Neural cell (in vitro differentiated cells): ENCODE results near the gene ARFGAP3.

Experiments used
- EP300 ChIP-seq: fragments of 450-650 bp; conservative IDR thresholded peaks from 2 replicates; pipeline ENCODE4 v1.6.1; 2014; ENCODE audit warnings: antibody characterized with exemption, mild to moderate bottlenecking, moderate library complexity; ENCODE audit not compliant: poor library complexity, severe bottlenecking
- EZH2 ChIP-seq: fragments of 200-600, 300-800 bp; shearing (Covaris generic), sonication (generic); IDR thresholded peaks from 2 replicates; pipeline ENCODE4 v1.6.1; 2014; ENCODE audit warnings: antibody characterized with exemption, low read length, borderline replicate concordance, mild to moderate bottlenecking; ENCODE audit not compliant: insufficient read depth, poor library complexity, severe bottlenecking
- MXI1 ChIP-seq: fragments of 450-650 bp; conservative IDR thresholded peaks from 2 replicates; pipeline ENCODE4 v1.6.1; 2014; ENCODE audit warnings: antibody characterized with exemption, mild to moderate bottlenecking; ENCODE audit not compliant: poor library complexity, severe bottlenecking
- POLR2AphosphoS5 ChIP-seq: IDR thresholded peaks from 2 replicates; pipeline ENCODE4 v1.6.1; 2012
- RAD21 ChIP-seq: fragments of 450-650 bp; conservative IDR thresholded peaks from 2 replicates; pipeline ENCODE4 v1.6.1; 2014; ENCODE audit warnings: antibody characterized with exemption, mild to moderate bottlenecking, moderate library complexity
- SMC3 ChIP-seq: fragments of 450-650 bp; conservative IDR thresholded peaks from 2 replicates; pipeline ENCODE4 v1.6.1; 2014; ENCODE audit warnings: antibody characterized with exemption, mild to moderate bottlenecking, moderate library complexity; ENCODE audit not compliant: poor library complexity
- TAF1 ChIP-seq: IDR thresholded peaks from 2 replicates; pipeline ENCODE4 v1.6.1; 2012; ENCODE audit warnings: low read depth
- TF ChIP-seq, protein P1 (sequence below): fragments of 450-650 bp; IDR thresholded peaks from 2 replicates; pipeline ENCODE4 v1.5.1; 2014; ENCODE audit warnings: antibody characterized with exemption, mild to moderate bottlenecking, moderate library complexity; ENCODE audit not compliant: poor library complexity, severe bottlenecking
- TF ChIP-seq, protein P2 (sequence below): IDR thresholded peaks from 2 replicates; pipeline ENCODE4 v1.6.1; 2012; ENCODE audit warnings: borderline replicate concordance

- no peak for TF ChIP-seq POLR2AphosphoS5
- TF ChIP-seq, protein P1, sequence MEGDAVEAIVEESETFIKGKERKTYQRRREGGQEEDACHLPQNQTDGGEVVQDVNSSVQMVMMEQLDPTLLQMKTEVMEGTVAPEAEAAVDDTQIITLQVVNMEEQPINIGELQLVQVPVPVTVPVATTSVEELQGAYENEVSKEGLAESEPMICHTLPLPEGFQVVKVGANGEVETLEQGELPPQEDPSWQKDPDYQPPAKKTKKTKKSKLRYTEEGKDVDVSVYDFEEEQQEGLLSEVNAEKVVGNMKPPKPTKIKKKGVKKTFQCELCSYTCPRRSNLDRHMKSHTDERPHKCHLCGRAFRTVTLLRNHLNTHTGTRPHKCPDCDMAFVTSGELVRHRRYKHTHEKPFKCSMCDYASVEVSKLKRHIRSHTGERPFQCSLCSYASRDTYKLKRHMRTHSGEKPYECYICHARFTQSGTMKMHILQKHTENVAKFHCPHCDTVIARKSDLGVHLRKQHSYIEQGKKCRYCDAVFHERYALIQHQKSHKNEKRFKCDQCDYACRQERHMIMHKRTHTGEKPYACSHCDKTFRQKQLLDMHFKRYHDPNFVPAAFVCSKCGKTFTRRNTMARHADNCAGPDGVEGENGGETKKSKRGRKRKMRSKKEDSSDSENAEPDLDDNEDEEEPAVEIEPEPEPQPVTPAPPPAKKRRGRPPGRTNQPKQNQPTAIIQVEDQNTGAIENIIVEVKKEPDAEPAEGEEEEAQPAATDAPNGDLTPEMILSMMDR, result peak; percentile 71
- no peak for TF ChIP-seq MXI1
- no peak for TF ChIP-seq TAF1
- no peak for TF ChIP-seq EP300
- TF ChIP-seq, protein P2, sequence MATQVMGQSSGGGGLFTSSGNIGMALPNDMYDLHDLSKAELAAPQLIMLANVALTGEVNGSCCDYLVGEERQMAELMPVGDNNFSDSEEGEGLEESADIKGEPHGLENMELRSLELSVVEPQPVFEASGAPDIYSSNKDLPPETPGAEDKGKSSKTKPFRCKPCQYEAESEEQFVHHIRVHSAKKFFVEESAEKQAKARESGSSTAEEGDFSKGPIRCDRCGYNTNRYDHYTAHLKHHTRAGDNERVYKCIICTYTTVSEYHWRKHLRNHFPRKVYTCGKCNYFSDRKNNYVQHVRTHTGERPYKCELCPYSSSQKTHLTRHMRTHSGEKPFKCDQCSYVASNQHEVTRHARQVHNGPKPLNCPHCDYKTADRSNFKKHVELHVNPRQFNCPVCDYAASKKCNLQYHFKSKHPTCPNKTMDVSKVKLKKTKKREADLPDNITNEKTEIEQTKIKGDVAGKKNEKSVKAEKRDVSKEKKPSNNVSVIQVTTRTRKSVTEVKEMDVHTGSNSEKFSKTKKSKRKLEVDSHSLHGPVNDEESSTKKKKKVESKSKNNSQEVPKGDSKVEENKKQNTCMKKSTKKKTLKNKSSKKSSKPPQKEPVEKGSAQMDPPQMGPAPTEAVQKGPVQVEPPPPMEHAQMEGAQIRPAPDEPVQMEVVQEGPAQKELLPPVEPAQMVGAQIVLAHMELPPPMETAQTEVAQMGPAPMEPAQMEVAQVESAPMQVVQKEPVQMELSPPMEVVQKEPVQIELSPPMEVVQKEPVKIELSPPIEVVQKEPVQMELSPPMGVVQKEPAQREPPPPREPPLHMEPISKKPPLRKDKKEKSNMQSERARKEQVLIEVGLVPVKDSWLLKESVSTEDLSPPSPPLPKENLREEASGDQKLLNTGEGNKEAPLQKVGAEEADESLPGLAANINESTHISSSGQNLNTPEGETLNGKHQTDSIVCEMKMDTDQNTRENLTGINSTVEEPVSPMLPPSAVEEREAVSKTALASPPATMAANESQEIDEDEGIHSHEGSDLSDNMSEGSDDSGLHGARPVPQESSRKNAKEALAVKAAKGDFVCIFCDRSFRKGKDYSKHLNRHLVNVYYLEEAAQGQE, result no peak
- no peak for TF ChIP-seq EZH2
- peak; percentile 62 for TF ChIP-seq SMC3
- TF ChIP-seq RAD21, result peak; percentile 65
These were observed 36.9 kb downstream of the ARFGAP3 start for GRCh38 chr22:42820045-42820763.
